ENCODE measurements around the gene GALNT17.

DNA sequence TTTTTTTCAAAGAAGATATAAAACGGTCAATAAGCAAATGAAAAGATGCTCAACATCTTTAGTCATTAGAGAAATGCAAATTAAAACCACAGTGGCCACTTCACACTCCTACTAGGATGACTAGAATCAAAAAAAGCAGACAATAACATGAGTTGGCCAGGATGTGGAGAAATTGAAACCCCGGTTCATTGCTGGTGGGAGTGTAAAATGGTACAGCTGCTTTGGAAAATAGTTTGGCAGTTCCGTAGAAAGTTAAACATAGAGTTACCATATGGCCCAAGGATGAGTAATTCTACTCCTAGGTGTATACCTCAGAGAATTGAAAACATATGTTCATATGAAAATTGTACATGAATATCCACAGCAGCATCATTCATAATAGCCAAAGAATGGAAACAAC lies 573.3 kb downstream of the GALNT17 start:
- no peak for TF ChIP-seq POLR2A (IDR thresholded peaks at IDR 0.05; ENCODE audit: low read depth, low read length)
- TF ChIP-seq POLR2AphosphoS5 (IDR thresholded peaks at IDR 0.05; ENCODE audit: low read depth, low read length): no peak

Data from GM12892 (cell line).